Keratinocyte (primary cell): Measurements from ENCODE around the gene FCHSD1. TPM values are rescaled to one million over a fixed set of nuclear protein-coding genes. Genes with fewer than 3 reads are reported as not detected.

Source experiments
- DNase-seq: peaks from one replicate; pipeline ENCODE4 v3.0.0-alpha.2; 2011; ENCODE audit warnings: low read depth, missing footprints, low spot score
- FAIRE-seq: peaks from 2 replicates; lab custom pipeline; 2011; peaks lifted over from hg19 to GRCh38; lab: Jason Lieb, UNC
- H2AFZ ChIP-seq: 2 replicates; pipeline ENCODE4 v1.6.0; 2012; ENCODE audit warnings: low read length, control low read depth, inconsistent platforms; ENCODE audit not compliant: control insufficient read depth
- H3K27ac ChIP-seq: 2 replicates; pipeline ENCODE4 v1.5.1; 2011; ENCODE audit warnings: low read length; ENCODE audit not compliant: control insufficient read depth, insufficient read depth
- H3K27me3 ChIP-seq: 3 replicates; pipeline ENCODE4 v1.6.0; 2011; ENCODE audit warnings: low read length; ENCODE audit not compliant: control insufficient read depth, insufficient read depth; ENCODE audit errors: extremely low read depth
- H3K36me3 ChIP-seq, 2 experiments: 2 replicates in 1 of 2; 3 replicates in 1 of 2; pipeline ENCODE4 v1.5.1; 2011; ENCODE audit warnings: low read length in 2 of 2, mild to moderate bottlenecking in 1 of 2; ENCODE audit not compliant: control insufficient read depth in 2 of 2, insufficient read depth in 2 of 2; ENCODE audit errors: extremely low read depth in 1 of 2
- H3K4me1 ChIP-seq: 3 replicates; pipeline ENCODE4 v1.5.1; 2011; ENCODE audit warnings: low read length; ENCODE audit not compliant: control insufficient read depth, insufficient read depth; ENCODE audit errors: extremely low read depth
- H3K4me2 ChIP-seq: 3 replicates; pipeline ENCODE4 v1.6.0; 2011; ENCODE audit warnings: low read depth, low read length; ENCODE audit not compliant: control insufficient read depth, insufficient read depth; ENCODE audit errors: extremely low read depth
- H3K4me3 ChIP-seq, 3 experiments: fragments of 200-600 bp in 1 of 3; sonication (generic) in 1 of 3; 2 replicates in 2 of 3; 3 replicates in 1 of 3; pipeline ENCODE4 v1.5.1; 2011 to 2016; ENCODE audit warnings: low read length in 3 of 3, mild to moderate bottlenecking in 3 of 3, control low read depth in 2 of 3, inconsistent platforms in 1 of 3, low read depth in 1 of 3, mixed read lengths in 1 of 3, mixed run types in 1 of 3, moderate library complexity in 1 of 3; ENCODE audit not compliant: control insufficient read depth in 2 of 3, insufficient read depth in 2 of 3; ENCODE audit errors: extremely low read depth in 1 of 3
- H3K79me2 ChIP-seq: 2 replicates; pipeline ENCODE4 v1.6.0; 2012; ENCODE audit warnings: low read length; ENCODE audit not compliant: control insufficient read depth, insufficient read depth
- H3K9ac ChIP-seq: 3 replicates; pipeline ENCODE4 v1.6.0; 2011; ENCODE audit warnings: low read length; ENCODE audit not compliant: control insufficient read depth, insufficient read depth; ENCODE audit errors: extremely low read depth
- H3K9me1 ChIP-seq: 3 replicates; pipeline ENCODE4 v1.6.0; 2011; ENCODE audit warnings: low read length; ENCODE audit not compliant: control insufficient read depth, insufficient read depth; ENCODE audit errors: extremely low read depth
- H3K9me3 ChIP-seq: 2 replicates; pipeline ENCODE4 v1.5.1; 2012; ENCODE audit warnings: low read depth, low read length; ENCODE audit not compliant: control insufficient read depth
- H4K20me1 ChIP-seq: 3 replicates; pipeline ENCODE4 v1.6.0; 2011; ENCODE audit warnings: low read length; ENCODE audit not compliant: control insufficient read depth, insufficient read depth; ENCODE audit errors: extremely low read depth
- EZH2 ChIP-seq: IDR thresholded peaks from one replicate; pipeline ENCODE4 v1.6.1; 2012; ENCODE audit warnings: inconsistent platforms, mild to moderate bottlenecking, low read length, moderate library complexity
- dilution Hi-C: fragments of 300-500 bp; cut with MboI; formaldehyde crosslinking; loops from one replicate; pipeline ENCODE4 v1.7.0; 2020; ENCODE audit warnings: low sequenced_read_pairs; ENCODE audit not compliant: extremely low pct_ligation_motif_present
- polyA plus RNA-seq, 5 experiments: library from polyadenylated mRNA; depleted of rRNA in 3 of 5; stranded (reverse) in 3 of 5; stranded (forward) in 1 of 5; unstranded in 1 of 5; fragments of >200 nt; gene quantifications; 1 replicate in 1 of 5; 2 replicates in 3 of 5; 3 replicates in 1 of 5; pipeline versions ENCODE4 v1.2.1 to v1.2.3, GENCODE V29; 2011 to 2012; ENCODE audit warnings: missing spikeins in 2 of 5, low read depth in 1 of 5, low replicate concordance in 1 of 5
- TF ChIP-seq, protein P1 (sequence below), 3 experiments: IDR thresholded peaks in 1 of 3; conservative IDR thresholded peaks in 1 of 3; optimal IDR thresholded peaks in 1 of 3; 2 replicates in 2 of 3; 3 replicates in 1 of 3; pipeline versions ENCODE3 to v1.5.1; 2011; ENCODE audit warnings: low read length in 3 of 3, mild to moderate bottlenecking in 3 of 3, moderate library complexity in 2 of 3, control low read depth in 1 of 3, inconsistent platforms in 1 of 3; ENCODE audit not compliant: insufficient read depth in 2 of 3; ENCODE audit errors: extremely low read depth in 1 of 3

The FCHSD1 gene
- polyA plus RNA-seq, 1 donor (not counting 4 experiments of a cell fraction or from before 2014, with no cell fraction given) = 13.5 TPM

DNA sequence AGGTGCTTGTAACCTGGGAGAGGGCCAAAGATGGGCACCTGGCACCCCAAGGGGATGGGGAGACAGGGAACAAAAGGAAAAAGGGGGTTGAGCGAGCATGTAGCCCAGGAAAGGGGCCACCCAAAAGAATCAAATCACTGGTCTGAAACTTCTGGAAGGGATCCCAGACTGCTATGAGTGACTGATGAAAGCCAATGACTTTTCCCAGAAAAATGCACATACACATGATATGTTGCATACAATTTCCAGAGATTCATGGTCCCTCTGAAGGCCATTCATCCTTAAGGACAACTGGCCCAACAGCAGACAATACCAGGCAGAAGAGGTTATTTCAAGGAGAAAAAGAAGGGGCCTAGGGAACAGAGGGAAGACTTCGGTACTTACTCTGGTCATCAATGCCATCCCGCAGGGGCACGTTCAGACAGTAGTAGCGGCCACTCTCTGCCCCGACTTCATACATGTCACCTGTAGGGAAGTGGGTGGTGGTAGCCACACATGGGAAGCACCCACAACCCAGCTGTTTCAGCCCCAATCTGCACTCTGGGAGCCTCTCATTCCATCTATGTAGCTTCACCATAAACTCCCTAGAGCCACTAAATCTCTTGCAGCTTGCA lies 22.9 kb downstream of the FCHSD1 start:
- Histone ChIP-seq H3K27ac (no peak overlapping the region), H3K9me3 (no peaks in the 10 kb centered on the region), H3K9me1 (no peaks in the 10 kb centered on the region), H3K4me2 (no peak overlapping the region), H3K79me2 (peaks cover 24% of the 10 kb centered on the region), H3K36me3 (peaks cover 38 to 41% of the 10 kb centered on the region in 2 experiments), H3K27me3 (no peaks in the 10 kb centered on the region), H4K20me1 (peaks cover 4% of the 10 kb centered on the region), H3K4me1 (no peaks in the 10 kb centered on the region), H3K4me3 (no peak overlapping the region), H2AFZ (no peak overlapping the region), H3K9ac (no peak overlapping the region)
- dilution Hi-C loops = no loop called here
- no peak for DNase-seq
- FAIRE-seq = no peak
- TF ChIP-seq, protein P1, sequence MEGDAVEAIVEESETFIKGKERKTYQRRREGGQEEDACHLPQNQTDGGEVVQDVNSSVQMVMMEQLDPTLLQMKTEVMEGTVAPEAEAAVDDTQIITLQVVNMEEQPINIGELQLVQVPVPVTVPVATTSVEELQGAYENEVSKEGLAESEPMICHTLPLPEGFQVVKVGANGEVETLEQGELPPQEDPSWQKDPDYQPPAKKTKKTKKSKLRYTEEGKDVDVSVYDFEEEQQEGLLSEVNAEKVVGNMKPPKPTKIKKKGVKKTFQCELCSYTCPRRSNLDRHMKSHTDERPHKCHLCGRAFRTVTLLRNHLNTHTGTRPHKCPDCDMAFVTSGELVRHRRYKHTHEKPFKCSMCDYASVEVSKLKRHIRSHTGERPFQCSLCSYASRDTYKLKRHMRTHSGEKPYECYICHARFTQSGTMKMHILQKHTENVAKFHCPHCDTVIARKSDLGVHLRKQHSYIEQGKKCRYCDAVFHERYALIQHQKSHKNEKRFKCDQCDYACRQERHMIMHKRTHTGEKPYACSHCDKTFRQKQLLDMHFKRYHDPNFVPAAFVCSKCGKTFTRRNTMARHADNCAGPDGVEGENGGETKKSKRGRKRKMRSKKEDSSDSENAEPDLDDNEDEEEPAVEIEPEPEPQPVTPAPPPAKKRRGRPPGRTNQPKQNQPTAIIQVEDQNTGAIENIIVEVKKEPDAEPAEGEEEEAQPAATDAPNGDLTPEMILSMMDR (optimal IDR thresholded peaks at IDR 0.05 in 1 of 3, IDR thresholded peaks at IDR 0.05 in 1 of 3, conservative IDR thresholded peaks at IDR 0.05 in 1 of 3; ENCODE audit: extremely low read depth in 1 of 3, insufficient read depth in 2 of 3, low read length in 3 of 3) = no peak
- TF ChIP-seq EZH2 = no peak

DNA sequence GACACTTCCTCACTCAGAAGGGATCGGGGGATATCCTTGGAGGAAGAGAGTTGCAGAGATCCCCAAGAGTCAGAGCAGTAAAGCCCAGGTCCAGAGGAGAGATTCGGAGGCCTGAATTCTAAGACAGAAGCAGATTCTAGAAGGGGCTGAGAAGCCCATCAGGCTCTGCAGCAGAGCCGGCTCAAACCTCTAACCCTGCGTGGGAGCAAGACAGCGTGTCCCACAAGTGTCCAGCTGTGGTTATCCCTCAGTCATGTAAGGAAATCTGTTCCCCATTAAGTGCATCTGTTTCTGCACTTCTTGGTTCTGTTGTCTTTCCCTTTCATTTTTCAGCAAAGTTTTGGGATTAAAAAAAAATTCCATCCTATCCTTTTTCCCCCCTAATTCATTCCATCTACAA lies 27.6 kb downstream of the FCHSD1 start:
- Histone ChIP-seq H3K4me3 (no peak overlapping the region), H4K20me1 (no peaks in the 10 kb centered on the region), H2AFZ (no peak overlapping the region), H3K9me3 (no peaks in the 10 kb centered on the region), H3K27me3 (no peaks in the 10 kb centered on the region), H3K27ac (no peak overlapping the region), H3K9ac (no peak overlapping the region), H3K79me2 (peaks cover under 1% of the 10 kb centered on the region), H3K9me1 (no peaks in the 10 kb centered on the region), H3K36me3 (peaks cover 33 to 43% of the 10 kb centered on the region in 2 experiments), H3K4me2 (no peak overlapping the region), H3K4me1 (peaks cover 5% of the 10 kb centered on the region)
- no peak for TF ChIP-seq EZH2
- TF ChIP-seq, protein P1 (optimal IDR thresholded peaks at IDR 0.05 in 1 of 3, IDR thresholded peaks at IDR 0.05 in 1 of 3, conservative IDR thresholded peaks at IDR 0.05 in 1 of 3; ENCODE audit: extremely low read depth in 1 of 3, insufficient read depth in 2 of 3, low read length in 3 of 3) = no peak
- dilution Hi-C loops = no loop called here
- no peak for FAIRE-seq
- DNase-seq = no peak
